Endothelial cell of umbilical vein (primary cell): ENCODE results near the gene PAK6. TPM values are rescaled to one million over a fixed set of nuclear protein-coding genes. Genes with fewer than 3 reads are reported as not detected.

Source experiments
- BruUV-seq: library from RNA; stranded (reverse); fragments of 400-500 nt; replicated peaks from 2 replicates; lab custom pipeline; 2021; lab: Mats Ljungman, UMichigan
- CTCF ChIA-PET: fragments of 300-600, 350-600 bp; sonication (Branson Sonifier 250); formaldehyde crosslinking; loops from one replicate; lab custom pipeline; 2021; ENCODE audit warnings: antibody characterized with exemption, inconsistent platforms; lab: Charles Lee
- POLR2A ChIA-PET: fragments of 300-600, 350-600 bp; sonication (Branson Sonifier 250); formaldehyde crosslinking; loops from one replicate; lab custom pipeline; 2021; ENCODE audit warnings: antibody characterized with exemption, inconsistent platforms; lab: Charles Lee
- DNase-seq: peaks from one replicate; pipeline ENCODE4 v3.0.0-alpha.2; 2011; ENCODE audit warnings: low read depth, low spot score
- FAIRE-seq: peaks from 2 replicates; lab custom pipeline; 2011; peaks lifted over from hg19 to GRCh38; lab: Jason Lieb, UNC
- H2AFZ ChIP-seq: 2 replicates; pipeline ENCODE4 v1.6.0; 2012; ENCODE audit warnings: low read depth, low read length, control low read depth, inconsistent platforms
- H3K27ac ChIP-seq: 2 replicates; pipeline ENCODE4 v1.5.1; 2011; ENCODE audit warnings: low read depth, mild to moderate bottlenecking, control low read depth, low read length, moderate library complexity; ENCODE audit not compliant: insufficient read depth
- H3K27me3 ChIP-seq, 2 experiments: 2 replicates each; pipeline versions ENCODE4 v1.6.0 to v1.6.1; 2011; ENCODE audit warnings: low read length in 2 of 2, mixed read lengths in 1 of 2; ENCODE audit not compliant: control insufficient read depth in 2 of 2, insufficient read depth in 2 of 2
- H3K36me3 ChIP-seq, 2 experiments: 2 replicates in 1 of 2; 3 replicates in 1 of 2; pipeline ENCODE4 v1.5.1; 2011; ENCODE audit warnings: low read length in 2 of 2, mild to moderate bottlenecking in 1 of 2, moderate library complexity in 1 of 2; ENCODE audit not compliant: control insufficient read depth in 2 of 2, insufficient read depth in 2 of 2; ENCODE audit errors: extremely low read depth in 1 of 2
- H3K4me1 ChIP-seq: 3 replicates; pipeline ENCODE4 v1.5.1; 2011; ENCODE audit warnings: mild to moderate bottlenecking, low read length; ENCODE audit not compliant: control insufficient read depth, insufficient read depth; ENCODE audit errors: extremely low read depth
- H3K4me2 ChIP-seq: 2 replicates; pipeline ENCODE4 v1.6.1; 2011; ENCODE audit warnings: low read length, control low read depth, mixed read lengths; ENCODE audit not compliant: insufficient read depth
- H3K4me3 ChIP-seq, 3 experiments: fragments of 200-600 bp in 1 of 3; sonication (generic), shearing (Covaris generic) in 1 of 3; replicated peaks in 1 of 3; 2 replicates each; pipeline ENCODE4 v1.5.1; 2011 to 2016; ENCODE audit warnings: control low read depth in 3 of 3, low read length in 3 of 3, mild to moderate bottlenecking in 2 of 3, inconsistent platforms in 1 of 3, low read depth in 1 of 3, moderate library complexity in 1 of 3; ENCODE audit not compliant: insufficient read depth in 1 of 3
- H3K79me2 ChIP-seq: 2 replicates; pipeline ENCODE4 v1.6.0; 2012; ENCODE audit warnings: low read length, inconsistent platforms; ENCODE audit not compliant: control insufficient read depth, insufficient read depth
- H3K9ac ChIP-seq: replicated peaks from 2 replicates; pipeline ENCODE3; 2011; ENCODE audit warnings: low read length, control low read depth; ENCODE audit not compliant: insufficient read depth; ENCODE audit errors: extremely low read depth
- H3K9me1 ChIP-seq: replicated peaks from 3 replicates; pipeline ENCODE4 v1.6.0; 2011; ENCODE audit warnings: mild to moderate bottlenecking, low read length; ENCODE audit not compliant: control insufficient read depth, insufficient read depth; ENCODE audit errors: extremely low read depth
- H3K9me3 ChIP-seq: replicated peaks from 2 replicates; pipeline ENCODE4 v1.5.1; 2012; ENCODE audit warnings: low read length, inconsistent platforms; ENCODE audit not compliant: control insufficient read depth, insufficient read depth
- H4K20me1 ChIP-seq: replicated peaks from 2 replicates; pipeline ENCODE3; 2011; ENCODE audit warnings: mild to moderate bottlenecking, low read length; ENCODE audit not compliant: control insufficient read depth, insufficient read depth; ENCODE audit errors: extremely low read depth
- EZH2 ChIP-seq: IDR thresholded peaks from 2 replicates; pipeline ENCODE4 v1.6.1; 2012; ENCODE audit warnings: borderline replicate concordance, low read depth, mild to moderate bottlenecking, moderate library complexity, low read length, inconsistent platforms; ENCODE audit not compliant: severe bottlenecking
- FOS ChIP-seq: IDR thresholded peaks from 2 replicates; pipeline ENCODE4 v1.6.1; 2011; ENCODE audit warnings: mild to moderate bottlenecking, low read length, moderate library complexity, borderline replicate concordance; ENCODE audit not compliant: insufficient read depth
- GATA2 ChIP-seq: IDR thresholded peaks from 2 replicates; pipeline ENCODE4 v1.7.0; 2011; ENCODE audit warnings: low read depth, mild to moderate bottlenecking, moderate library complexity, mixed read lengths, low read length; ENCODE audit not compliant: insufficient read length, insufficient read depth
- JUN ChIP-seq: IDR thresholded peaks from 2 replicates; pipeline ENCODE4 v1.6.1; 2011; ENCODE audit warnings: borderline replicate concordance, low read depth; ENCODE audit not compliant: insufficient read length, insufficient read depth
- MAX ChIP-seq: IDR thresholded peaks from 2 replicates; pipeline ENCODE4 v1.6.1; 2011; ENCODE audit not compliant: insufficient read depth, insufficient read length
- MYC ChIP-seq: IDR thresholded peaks from one replicate; pipeline ENCODE4 v1.6.1; 2011; ENCODE audit warnings: mild to moderate bottlenecking, low read depth, low read length
- POLR2A ChIP-seq: IDR thresholded peaks from 2 replicates; pipeline ENCODE4 v1.6.1; 2012; ENCODE audit warnings: low read depth, mild to moderate bottlenecking, control low read depth, low read length
- POLR2AphosphoS5 ChIP-seq: IDR thresholded peaks from 2 replicates; pipeline ENCODE4 v1.6.1; 2012; ENCODE audit warnings: low read depth, mild to moderate bottlenecking, control low read depth, low read length, moderate library complexity; ENCODE audit not compliant: insufficient read depth
- dilution Hi-C: fragments of 300-500 bp; cut with MboI; formaldehyde crosslinking; loops from one replicate; pipeline ENCODE4 v1.15.0; 2019; ENCODE audit warnings: low sequenced_read_pairs; ENCODE audit not compliant: extremely low pct_ligation_motif_present
- intact Hi-C: fragments of 100-400 bp; cut with micrococcal nuclease; formaldehyde crosslinking; loops from one replicate; pipeline ENCODE4 v1.10.0; 2022
- polyA plus RNA-seq, 4 experiments: library from polyadenylated mRNA; depleted of rRNA in 3 of 4; stranded (reverse) in 3 of 4; unstranded in 1 of 4; fragments of >200 nt; gene quantifications; 2 replicates each; pipeline versions ENCODE4 v1.2.1 to v1.2.3, GENCODE V29; 2011 to 2012; ENCODE audit warnings: missing spikeins in 1 of 4
- total RNA-seq: library from RNA; stranded (reverse); gene quantifications from 2 replicates; pipeline ENCODE4 v1.2.3, GENCODE V29; 2021
- TF ChIP-seq, protein P1 (sequence below), 2 donors: IDR thresholded peaks; 1 replicate in 1 of 2; 2 replicates in 1 of 2; pipeline ENCODE4 v1.5.1; 2011; ENCODE audit warnings: low read length in 2 of 2, mild to moderate bottlenecking in 2 of 2, moderate library complexity in 2 of 2, control low read depth in 1 of 2, inconsistent platforms in 1 of 2, low read depth in 1 of 2; ENCODE audit not compliant: insufficient read depth in 1 of 2; ENCODE audit errors: extremely low read depth in 1 of 2

PAK6 gene
- total and polyA plus RNA-seq, 2 donors (not counting 3 experiments of a cell fraction or from before 2014, with no cell fraction given), result not detected

GRCh38 chr15:40255033-40255432, 16.2 kb downstream of the PAK6 start:
- H3K27me3 ChIP-seq, result peaks cover 36 to 37% of the 10 kb centered on the region in 2 experiments
- H3K79me2 ChIP-seq, result no peaks in the 10 kb centered on the region
- FAIRE-seq (no peak), DNase-seq (no peak)
- ChIA-PET CTCF (interaction anchor here (0.9 to 2.4 kb wide), 7 partner anchors 9 to 37 kb away, joined by 3 to 31 read pairs (median 4); partner anchors contain the start of gene PAK6), POLR2A (no interaction called here)
- TF ChIP-seq EZH2, result no peak
- no peak for TF ChIP-seq MAX
- no peak for TF ChIP-seq MYC
- no peak for TF ChIP-seq JUN
- no peak for TF ChIP-seq POLR2AphosphoS5
- TF ChIP-seq FOS, result no peak
- TF ChIP-seq, protein P1, sequence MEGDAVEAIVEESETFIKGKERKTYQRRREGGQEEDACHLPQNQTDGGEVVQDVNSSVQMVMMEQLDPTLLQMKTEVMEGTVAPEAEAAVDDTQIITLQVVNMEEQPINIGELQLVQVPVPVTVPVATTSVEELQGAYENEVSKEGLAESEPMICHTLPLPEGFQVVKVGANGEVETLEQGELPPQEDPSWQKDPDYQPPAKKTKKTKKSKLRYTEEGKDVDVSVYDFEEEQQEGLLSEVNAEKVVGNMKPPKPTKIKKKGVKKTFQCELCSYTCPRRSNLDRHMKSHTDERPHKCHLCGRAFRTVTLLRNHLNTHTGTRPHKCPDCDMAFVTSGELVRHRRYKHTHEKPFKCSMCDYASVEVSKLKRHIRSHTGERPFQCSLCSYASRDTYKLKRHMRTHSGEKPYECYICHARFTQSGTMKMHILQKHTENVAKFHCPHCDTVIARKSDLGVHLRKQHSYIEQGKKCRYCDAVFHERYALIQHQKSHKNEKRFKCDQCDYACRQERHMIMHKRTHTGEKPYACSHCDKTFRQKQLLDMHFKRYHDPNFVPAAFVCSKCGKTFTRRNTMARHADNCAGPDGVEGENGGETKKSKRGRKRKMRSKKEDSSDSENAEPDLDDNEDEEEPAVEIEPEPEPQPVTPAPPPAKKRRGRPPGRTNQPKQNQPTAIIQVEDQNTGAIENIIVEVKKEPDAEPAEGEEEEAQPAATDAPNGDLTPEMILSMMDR (IDR thresholded peaks at IDR 0.05; ENCODE audit: extremely low read depth in 1 of 2, insufficient read depth in 1 of 2, low read depth in 1 of 2, low read length in 2 of 2), result no peak
- TF ChIP-seq POLR2A, result no peak
- TF ChIP-seq GATA2, result no peak
- no peak overlapping the region for H3K4me2 ChIP-seq
- no peaks in the 10 kb centered on the region for H3K9me1 ChIP-seq
- no peaks in the 10 kb centered on the region for H3K9me3 ChIP-seq
- no peaks in the 10 kb centered on the region for H3K36me3 ChIP-seq
- intact Hi-C loops (no loop called here), dilution Hi-C loops (no loop called here)
- no peak overlapping the region for H2AFZ ChIP-seq
- H3K27ac ChIP-seq, result no peak overlapping the region
- H3K4me3 ChIP-seq, result no peak overlapping the region
- BruUV-seq, result no TSS peak
- H4K20me1 ChIP-seq, result no peaks in the 10 kb centered on the region
- no peak overlapping the region for H3K9ac ChIP-seq
- peaks cover 11% of the 10 kb centered on the region for H3K4me1 ChIP-seq
